Large intestine (tissue), 3 donors: ENCODE results near the gene MCRIP2. TPM values are rescaled to one million over a fixed set of nuclear protein-coding genes. Genes with fewer than 3 reads are reported as not detected.
"Not testable (repeated sequence)": the region's sequence is repeated elsewhere in the genome, so short reads cannot be mapped to it uniquely, and the experiment has no call there.

Source experiments
- DNase-seq, 2 donors: peaks; one replicate each; pipeline versions ENCODE4 v3.0.0 to v3.0.0-alpha.2; 2013
- H3K27ac ChIP-seq: one replicate; pipeline ENCODE4 v1.5.1; 2013; ENCODE audit warnings: low read length
- H3K27me3 ChIP-seq: 2 replicates; pipeline ENCODE4 v1.6.1; 2013; ENCODE audit warnings: low read length; ENCODE audit not compliant: control insufficient read depth, insufficient read depth
- H3K36me3 ChIP-seq: 2 replicates; pipeline ENCODE4 v1.6.1; 2013; ENCODE audit warnings: low read length; ENCODE audit not compliant: control insufficient read depth, insufficient read depth
- H3K4me1 ChIP-seq: one replicate; pipeline ENCODE4 v1.6.1; 2013; ENCODE audit warnings: low read length; ENCODE audit not compliant: control insufficient read depth, insufficient read depth
- H3K4me3 ChIP-seq: one replicate; pipeline ENCODE4 v1.5.1; 2013; ENCODE audit warnings: low read length
- H3K9me3 ChIP-seq: one replicate; pipeline ENCODE4 v1.6.1; 2013; ENCODE audit warnings: mild to moderate bottlenecking, low read depth, low read length, moderate library complexity; ENCODE audit not compliant: control insufficient read depth
- WGBS: methylation state at CpG from one replicate; pipeline ENCODE4 v1.1.5; 2013; ENCODE audit warnings: low lambda C conversion rate; ENCODE audit not compliant: insufficient coverage; 5-methylcytosine and 5-hydroxymethylcytosine counted together
- polyA plus RNA-seq: library from polyadenylated mRNA; unstranded; fragments of 120-200 nt; gene quantifications from one replicate; pipeline ENCODE4 v1.2.1, GENCODE V29; 2013

The MCRIP2 gene
- polyA plus RNA-seq, 1 donor: 43.3 TPM

DNA sequence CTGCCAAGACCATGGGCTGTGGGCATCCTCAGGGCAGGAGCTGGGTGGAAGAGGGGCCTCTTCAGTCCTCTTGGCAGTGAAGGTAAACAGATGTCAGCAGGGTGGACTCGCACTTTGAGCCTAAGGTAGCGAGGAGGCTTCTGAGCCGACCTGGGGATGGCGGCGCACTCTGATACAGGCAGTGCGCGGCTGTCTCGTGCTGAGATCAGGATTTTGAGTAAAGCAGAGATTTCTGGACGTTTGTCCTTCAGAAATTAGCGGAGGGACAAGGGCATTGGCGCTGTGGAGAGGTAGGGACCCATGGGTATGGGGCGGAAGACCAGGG lies 44.9 kb upstream of the MCRIP2 start:
- no peak for DNase-seq
- peaks cover 32% of the 10 kb centered on the region for H3K4me1 ChIP-seq

DNA sequence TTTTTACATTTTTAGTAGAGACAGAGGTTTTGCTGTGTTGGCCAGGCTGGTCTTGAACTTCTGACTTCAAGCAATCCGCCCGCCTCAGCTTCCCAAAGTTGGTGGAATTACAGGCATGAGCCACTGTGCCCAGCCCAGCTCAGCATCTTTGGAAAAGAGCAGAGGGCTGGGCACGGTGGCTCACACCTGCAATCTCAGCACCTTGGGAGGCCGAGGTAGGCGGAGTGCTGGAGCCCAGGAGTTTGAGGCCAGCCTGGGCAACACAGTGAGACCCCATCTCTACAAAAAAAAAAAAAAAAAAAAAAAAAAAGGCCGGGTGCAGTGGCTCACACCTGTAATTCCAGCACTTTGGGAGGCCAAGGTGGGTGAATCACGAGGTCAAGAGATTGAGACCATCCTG lies 44.0 kb upstream of the MCRIP2 start:
- Histone ChIP-seq H3K4me1 (peaks cover 23% of the 10 kb centered on the region), H3K36me3 (peaks cover 27% of the 10 kb centered on the region)
- not testable (repeated sequence) for H3K9me3 ChIP-seq, DNase-seq, H3K27me3 ChIP-seq, H3K4me3 ChIP-seq, H3K27ac ChIP-seq
- no CpG with 5 or more reads among the region's 7 CpGs for WGBS

More for the DNA sequence above, 44.9 kb upstream of the MCRIP2 start:
- Histone ChIP-seq H3K4me3 (no peak overlapping the region), H3K27me3 (no peaks in the 10 kb centered on the region), H3K9me3 (peaks cover 8% of the 10 kb centered on the region), H3K27ac (no peak overlapping the region), H3K36me3 (peaks cover 27% of the 10 kb centered on the region)
- no CpG with 5 or more reads among the region's 12 CpGs for WGBS

DNA sequence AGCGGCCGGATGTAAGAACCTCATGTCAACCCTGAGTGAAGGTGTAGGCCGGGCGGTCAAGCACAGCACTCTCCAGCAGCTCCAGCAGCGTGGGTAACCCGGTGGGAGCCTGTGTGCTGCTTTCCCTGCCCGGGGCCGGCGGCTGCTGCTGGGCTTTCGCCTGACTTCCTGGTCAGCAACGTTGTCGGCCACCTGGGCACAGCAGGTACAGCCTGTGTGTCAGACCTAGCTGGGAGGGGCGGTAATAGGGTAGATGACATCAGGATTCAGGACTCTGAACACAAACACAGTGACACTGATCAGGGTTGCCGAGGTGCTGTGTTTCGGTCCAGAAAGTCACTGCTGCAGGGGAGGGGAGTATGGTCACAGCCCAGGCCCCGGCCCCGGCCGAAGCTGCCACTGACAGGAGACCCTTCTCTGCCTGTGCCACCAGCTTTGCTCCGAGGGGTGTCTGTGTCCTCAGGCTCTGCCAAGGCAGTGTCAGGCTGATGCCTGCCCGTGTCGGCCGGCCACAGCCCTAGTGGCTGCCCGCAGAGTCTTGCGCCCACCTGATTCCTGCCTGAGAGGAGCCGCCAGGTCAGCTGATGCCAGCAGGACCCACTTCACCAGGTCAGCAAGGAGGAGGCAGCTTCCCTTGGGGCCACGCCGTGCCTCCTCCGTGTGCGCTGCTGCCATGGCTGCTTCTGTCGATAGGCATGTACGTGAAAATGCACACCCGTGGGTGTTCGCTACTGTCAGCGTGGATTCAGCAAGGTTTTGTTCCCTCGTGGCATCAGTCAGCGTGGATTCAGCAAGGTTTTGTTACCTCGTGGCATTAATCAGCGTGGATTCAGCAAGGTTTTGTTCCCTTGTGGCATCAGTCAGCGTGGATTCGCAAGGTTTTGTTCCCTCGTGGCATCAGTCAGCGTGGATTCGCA lies 42.5 kb upstream of the MCRIP2 start:
- no peak overlapping the region for H3K27ac ChIP-seq
- no peak overlapping the region for H3K4me3 ChIP-seq
- peaks cover 27% of the 10 kb centered on the region for H3K36me3 ChIP-seq
- WGBS: no CpG with 5 or more reads among the region's 43 CpGs
- no peaks in the 10 kb centered on the region for H3K27me3 ChIP-seq
- peaks cover 8% of the 10 kb centered on the region for H3K9me3 ChIP-seq
- H3K4me1 ChIP-seq: peaks cover 9% of the 10 kb centered on the region
- no peak for DNase-seq

DNA sequence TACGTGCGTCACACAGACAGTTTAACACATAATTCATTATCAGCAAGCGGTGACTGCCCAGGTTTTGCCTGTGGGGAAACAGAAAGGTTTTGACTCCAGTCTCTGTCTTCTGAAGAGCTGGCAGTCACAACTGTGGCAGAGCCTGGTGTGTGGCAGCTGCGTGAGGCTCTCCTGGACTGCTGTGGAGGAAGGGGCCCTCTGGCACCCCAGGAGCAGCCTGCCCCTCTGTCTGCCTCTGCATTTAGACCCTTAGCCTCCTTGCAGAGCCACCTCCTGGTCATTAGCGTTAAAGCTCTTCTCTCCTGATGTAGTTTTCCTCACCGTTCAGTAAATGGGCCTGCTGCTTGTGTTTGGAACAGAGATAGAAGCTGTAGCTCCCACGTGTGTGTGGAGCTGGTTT lies 40.8 kb upstream of the MCRIP2 start:
- Histone ChIP-seq H3K4me3 (no peak overlapping the region), H3K36me3 (peaks cover 35% of the 10 kb centered on the region), H3K27me3 (no peaks in the 10 kb centered on the region), H3K4me1 (no peaks in the 10 kb centered on the region), H3K9me3 (peaks cover 16% of the 10 kb centered on the region), H3K27ac (no peak overlapping the region)
- no CpG with 5 or more reads among the region's 7 CpGs for WGBS
- DNase-seq: no peak

DNA sequence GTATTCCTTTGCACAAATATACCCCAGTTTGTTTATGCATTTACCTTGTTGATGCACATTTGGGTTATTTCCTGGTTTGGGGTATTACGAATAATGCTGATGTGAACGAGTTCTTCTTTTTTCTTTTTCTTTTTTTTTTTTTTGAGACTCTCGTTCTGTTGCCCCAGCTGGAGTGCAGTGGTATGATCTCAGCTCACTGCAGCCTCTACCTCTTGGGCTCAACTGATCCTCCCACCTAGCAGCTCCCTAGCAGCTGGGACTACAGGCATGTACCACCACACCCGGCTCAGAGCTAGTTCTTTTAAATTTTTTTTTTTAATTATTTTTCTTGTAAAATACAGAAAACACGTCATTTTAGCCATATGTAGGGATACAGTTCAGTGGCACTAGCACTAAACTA lies 37.7 kb upstream of the MCRIP2 start:
- no peak overlapping the region for H3K4me3 ChIP-seq
- H3K9me3 ChIP-seq: peaks cover 13% of the 10 kb centered on the region
- no peak for DNase-seq
- WGBS: no CpG with 5 or more reads among the region's 5 CpGs
- no peaks in the 10 kb centered on the region for H3K4me1 ChIP-seq
- no peaks in the 10 kb centered on the region for H3K27me3 ChIP-seq
- H3K36me3 ChIP-seq: peaks cover 18% of the 10 kb centered on the region
- no peak overlapping the region for H3K27ac ChIP-seq

DNA sequence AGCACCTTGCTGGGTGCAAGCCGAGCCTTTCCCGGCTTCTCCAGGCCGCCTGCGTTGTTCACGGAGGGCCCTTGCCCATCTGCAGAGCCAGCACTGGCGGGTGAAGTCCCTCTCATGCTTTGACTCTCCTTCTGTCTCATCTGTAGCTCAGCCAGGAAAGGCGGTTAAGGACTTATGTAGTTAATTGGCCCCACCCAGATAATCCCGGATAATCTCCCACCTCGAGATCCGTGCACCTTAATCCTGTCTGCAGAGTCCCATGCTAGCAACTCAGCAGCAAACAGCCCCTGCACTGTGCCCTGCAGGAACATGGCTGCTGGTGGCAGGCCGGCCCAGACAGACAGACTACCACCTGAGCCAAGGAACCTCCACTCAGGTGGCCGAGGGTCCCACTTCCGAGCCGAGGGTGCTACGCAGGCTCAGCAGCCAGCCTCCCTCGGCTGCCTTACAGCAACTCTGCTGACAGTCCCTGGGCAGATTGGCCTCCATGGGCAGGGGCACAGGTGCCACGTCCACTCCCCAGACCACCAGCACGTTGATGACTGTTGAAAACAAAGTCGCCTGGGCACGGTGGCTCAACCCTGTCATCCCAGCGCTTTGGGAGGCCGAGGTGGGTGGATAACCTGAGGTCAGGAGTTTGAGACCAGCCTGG lies 34.8 kb upstream of the MCRIP2 start:
- DNase-seq: no peak
- WGBS: no CpG with 5 or more reads among the region's 22 CpGs
- H3K27ac ChIP-seq: no peak overlapping the region
- no peaks in the 10 kb centered on the region for H3K27me3 ChIP-seq
- H3K9me3 ChIP-seq: peaks cover 12% of the 10 kb centered on the region
- no peak overlapping the region for H3K4me3 ChIP-seq
- H3K4me1 ChIP-seq: no peaks in the 10 kb centered on the region
- peaks cover 7% of the 10 kb centered on the region for H3K36me3 ChIP-seq

DNA sequence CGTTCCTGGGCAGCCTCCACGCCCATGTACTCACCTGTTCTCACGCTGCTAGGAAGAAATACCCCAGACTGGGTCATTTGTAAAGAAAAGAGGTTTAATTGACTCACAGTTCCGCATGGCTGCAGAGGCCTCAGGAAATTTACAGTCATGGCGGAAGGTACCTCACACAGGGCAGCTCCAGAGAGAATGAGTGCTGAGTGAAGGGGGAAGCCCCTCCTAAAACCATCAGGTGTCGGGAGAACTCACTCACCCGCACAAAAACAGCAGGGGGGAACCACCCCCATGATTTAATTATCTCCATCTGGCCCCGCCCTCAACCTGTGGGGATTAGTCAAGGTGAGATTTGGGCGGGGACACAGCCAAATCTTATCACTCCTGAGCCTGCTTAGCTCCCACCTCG lies 33.6 kb upstream of the MCRIP2 start:
- no peak for DNase-seq
- Histone ChIP-seq H3K4me3 (no peak overlapping the region), H3K27ac (no peak overlapping the region), H3K36me3 (peaks cover 7% of the 10 kb centered on the region), H3K27me3 (no peaks in the 10 kb centered on the region), H3K9me3 (peaks cover 12% of the 10 kb centered on the region), H3K4me1 (no peaks in the 10 kb centered on the region)
- 50% methylated on average over 2 of the region's 10 CpGs for WGBS

DNA sequence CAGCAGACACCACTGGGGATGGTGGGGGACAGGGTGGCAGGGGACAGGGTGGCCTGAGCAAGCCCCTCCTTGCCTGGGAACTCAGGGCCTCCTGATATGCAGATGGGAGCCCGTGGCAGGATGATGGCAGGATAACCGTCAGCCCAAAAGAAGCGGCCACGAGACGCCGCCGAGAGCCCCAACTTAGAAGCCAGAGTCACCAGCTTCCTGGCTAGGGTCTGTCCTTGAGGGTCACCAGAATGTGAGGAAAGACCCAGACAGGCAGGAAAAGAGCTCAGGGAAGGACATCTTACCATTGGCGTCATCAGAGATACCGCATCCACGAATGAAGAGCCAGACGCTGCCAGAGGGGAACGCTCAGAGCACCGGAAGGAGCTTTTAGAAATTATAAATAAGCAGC lies 32.3 kb upstream of the MCRIP2 start:
- Histone ChIP-seq H3K4me1 (no peaks in the 10 kb centered on the region), H3K27me3 (no peaks in the 10 kb centered on the region), H3K36me3 (peaks cover 12% of the 10 kb centered on the region), H3K9me3 (peaks cover 14% of the 10 kb centered on the region), H3K27ac (no peak overlapping the region), H3K4me3 (no peak overlapping the region)
- WGBS: 98% methylated on average over 6 of the region's 13 CpGs
- DNase-seq: no peak

DNA sequence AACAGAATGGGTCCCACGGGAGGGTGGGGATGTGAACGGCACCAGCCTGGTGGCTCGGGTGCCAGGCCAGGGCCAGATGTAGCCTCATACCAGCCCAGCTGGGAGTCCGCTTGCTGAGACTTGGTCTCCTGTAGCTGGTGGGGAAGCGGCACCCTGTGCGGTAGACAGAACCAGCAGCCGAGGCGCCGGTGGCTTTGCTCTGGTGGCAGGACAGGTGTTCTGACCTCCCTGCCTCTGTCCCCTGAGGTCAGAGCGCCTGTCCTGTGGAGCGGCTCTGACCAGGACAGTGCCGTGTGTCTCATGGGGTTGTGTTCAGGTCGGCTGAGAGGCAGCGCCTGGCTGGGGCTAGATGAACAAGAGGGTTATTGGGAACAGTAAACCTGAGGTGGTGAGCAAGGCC lies 31.6 kb upstream of the MCRIP2 start:
- H3K4me1 ChIP-seq: no peaks in the 10 kb centered on the region
- H3K4me3 ChIP-seq: no peak overlapping the region
- H3K36me3 ChIP-seq: peaks cover 16% of the 10 kb centered on the region
- H3K27ac ChIP-seq: no peak overlapping the region
- no CpG with 5 or more reads among the region's 14 CpGs for WGBS
- H3K27me3 ChIP-seq: no peaks in the 10 kb centered on the region
- H3K9me3 ChIP-seq: peaks cover 11% of the 10 kb centered on the region
- DNase-seq: no peak

DNA sequence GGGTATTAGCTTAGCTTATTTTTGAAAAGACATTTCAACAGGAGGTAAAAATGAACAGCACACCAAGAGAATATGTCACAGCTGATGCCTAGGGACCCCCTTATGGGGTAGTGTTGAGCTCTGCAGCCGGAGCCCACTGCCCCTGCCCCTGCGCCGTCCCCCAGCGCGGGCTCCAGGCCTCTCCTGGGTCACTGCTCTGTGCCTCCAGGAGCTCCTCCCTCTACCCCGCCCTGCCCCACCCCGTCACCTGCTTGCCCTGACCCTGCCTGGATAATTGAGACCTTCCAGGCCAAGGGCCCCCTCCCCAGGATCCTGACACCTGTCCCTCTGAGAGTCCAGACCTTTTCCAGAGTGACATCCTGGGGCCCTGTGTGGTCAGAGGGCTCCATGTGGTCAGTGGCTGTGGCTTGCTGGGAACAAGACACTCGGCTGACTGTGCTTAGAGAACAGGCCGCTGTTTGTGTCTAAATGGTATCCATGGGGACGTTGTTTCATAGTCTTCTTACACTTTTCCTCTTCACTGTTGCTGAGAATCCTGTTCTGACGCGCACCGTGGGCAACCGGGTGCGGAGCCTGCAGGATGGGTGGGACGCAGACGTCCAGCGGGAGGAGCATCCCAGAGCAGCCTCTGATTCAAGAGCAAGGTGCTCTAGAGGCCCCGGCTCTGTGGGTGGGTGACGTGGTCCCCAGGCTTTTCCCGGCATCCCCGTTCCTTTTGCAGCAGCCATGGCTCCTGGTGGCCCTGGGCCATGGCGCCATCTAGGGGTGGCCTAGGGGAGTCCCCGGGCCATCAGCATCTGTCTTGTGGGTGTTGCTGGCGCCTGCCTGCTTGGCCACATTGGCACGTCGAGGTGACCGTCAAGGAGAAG lies 30.9 kb upstream of the MCRIP2 start:
- H3K36me3 ChIP-seq: peaks cover 9% of the 10 kb centered on the region

More for the DNA sequence above, 30.9 kb upstream of the MCRIP2 start:
- Histone ChIP-seq H3K27me3 (no peaks in the 10 kb centered on the region), H3K4me1 (no peaks in the 10 kb centered on the region), H3K27ac (no peak overlapping the region), H3K9me3 (peaks cover 6% of the 10 kb centered on the region), H3K4me3 (no peak overlapping the region)
- DNase-seq: no peak
- WGBS: no CpG with 5 or more reads among the region's 28 CpGs
